NCI-H460 (cell line): ENCODE results near the gene ZFHX3. TPM values are rescaled to one million over a fixed set of nuclear protein-coding genes. Genes with fewer than 3 reads are reported as not detected.

ENCODE experiments used
- DNase-seq: peaks from one replicate; pipeline ENCODE4 v3.0.0-alpha.2; 2016; ENCODE audit warnings: low read depth; ENCODE audit errors: extremely low read depth
- total RNA-seq: library from RNA; depleted of rRNA; stranded (reverse); fragments of >200 nt; shearing (Covaris generic); gene quantifications from 2 replicates; pipeline ENCODE4 v1.2.3, GENCODE V29; 2014

ZFHX3 gene
- total RNA-seq, 1 experiment from 2014 or later: 5.5 TPM

GRCh38 chr16:72911971-72912370 is 136.0 kb downstream of the ZFHX3 start:
- DNase-seq: no peak

- DNase-seq: no peak
These were observed 137.1 kb downstream of the ZFHX3 start for GRCh38 chr16:72910875-72911274.

GRCh38 chr16:72910381-72910780 is 137.5 kb downstream of the ZFHX3 start:
- DNase-seq: no peak

- DNase-seq: no peak
These were observed 138.7 kb downstream of the ZFHX3 start for GRCh38 chr16:72909196-72909595.

- no peak for DNase-seq
These were observed 139.4 kb downstream of the ZFHX3 start for GRCh38 chr16:72908362-72909167.

- DNase-seq: no peak
These were observed 142.3 kb downstream of the ZFHX3 start for GRCh38 chr16:72905581-72905980.

GRCh38 chr16:72903176-72903575 is 144.8 kb downstream of the ZFHX3 start:
- DNase-seq: no peak

GRCh38 chr16:72902206-72902605 is 145.7 kb downstream of the ZFHX3 start:
- DNase-seq: no peak

- no peak for DNase-seq
These were observed 146.8 kb downstream of the ZFHX3 start for GRCh38 chr16:72901000-72901627.

GRCh38 chr16:72898216-72898825 is 149.6 kb downstream of the ZFHX3 start:
- DNase-seq: no peak

- no peak for DNase-seq
These were observed 150.2 kb downstream of the ZFHX3 start for GRCh38 chr16:72897707-72898106.

- DNase-seq: no peak
These were observed 151.3 kb downstream of the ZFHX3 start for GRCh38 chr16:72896485-72897118.

GRCh38 chr16:72895951-72896350 is 152.0 kb downstream of the ZFHX3 start:
- no peak for DNase-seq

GRCh38 chr16:72894293-72895151 is 153.4 kb downstream of the ZFHX3 start:
- no peak for DNase-seq

- DNase-seq: no peak
These were observed 156.4 kb downstream of the ZFHX3 start for GRCh38 chr16:72891291-72892227.

- no peak for DNase-seq
These were observed 157.3 kb downstream of the ZFHX3 start for GRCh38 chr16:72890587-72890986.

GRCh38 chr16:72889616-72890582 is 158.0 kb downstream of the ZFHX3 start:
- no peak for DNase-seq

GRCh38 chr16:72887537-72887936 is 160.4 kb downstream of the ZFHX3 start:
- DNase-seq: no peak
